SK-N-SH (cell line): ENCODE results near the gene PACSIN2. TPM values are rescaled to one million over a fixed set of nuclear protein-coding genes. Genes with fewer than 3 reads are reported as not detected.

Experiments
- CTCF ChIA-PET: fragments of 300-600, 350-600 bp; formaldehyde crosslinking; extraction: SDS; loops from one replicate; lab custom pipeline; 2021; lab: Yijun Ruan, JAX
- POLR2A ChIA-PET: fragments of 350-600 bp; sonication (Branson Sonifier 250); formaldehyde crosslinking; extraction: SDS; loops from one replicate; lab custom pipeline; 2020; ENCODE audit warnings: antibody characterized with exemption, inconsistent platforms; lab: Yijun Ruan, JAX
- DNase-seq: peaks from one replicate; pipeline ENCODE4 v3.0.0; 2012
- H2AFZ ChIP-seq: fragments of 200-600 bp; sonication (generic); 2 replicates; pipeline ENCODE4 v1.8.1; 2016; ENCODE audit warnings: antibody characterized with exemption, mild to moderate bottlenecking, low read depth
- H3F3A ChIP-seq: fragments of 200-600 bp; sonication (generic); replicated peaks from 2 replicates; pipeline ENCODE3; 2016; ENCODE audit warnings: antibody characterized with exemption, mild to moderate bottlenecking; ENCODE audit not compliant: insufficient read depth
- H3K27ac ChIP-seq, 2 experiments: fragments of 200-500 bp in 1 of 2; fragments of 200-600 bp in 1 of 2; sonication (Bioruptor generic) in 1 of 2; sonication (generic), shearing (Covaris generic) in 1 of 2; 2 replicates each; pipeline versions ENCODE4 v1.5.1 to v1.6.1; 2014 to 2016; ENCODE audit warnings: low read depth in 2 of 2, inconsistent platforms in 1 of 2, low read length in 1 of 2, mild to moderate bottlenecking in 1 of 2, mixed read lengths in 1 of 2
- H3K27me3 ChIP-seq: fragments of 200-600 bp; sonication (generic), shearing (Covaris generic); 2 replicates; pipeline ENCODE4 v1.6.1; 2016; ENCODE audit warnings: mixed run types; ENCODE audit not compliant: insufficient read depth
- H3K36me3 ChIP-seq, 2 experiments: fragments of 200-500 bp in 1 of 2; fragments of 200-600 bp in 1 of 2; sonication (Bioruptor generic) in 1 of 2; sonication (generic) in 1 of 2; replicated peaks in 1 of 2; 2 replicates each; pipeline versions ENCODE3 to v1.5.1; 2014 to 2016; ENCODE audit warnings: low read length in 1 of 2, mild to moderate bottlenecking in 1 of 2; ENCODE audit not compliant: insufficient read depth in 2 of 2, control insufficient read depth in 1 of 2
- H3K4me1 ChIP-seq, 2 experiments: fragments of 200-500 bp in 1 of 2; fragments of 200-600 bp in 1 of 2; sonication (Bioruptor generic) in 1 of 2; sonication (generic), shearing (Covaris generic) in 1 of 2; 2 replicates each; pipeline versions ENCODE4 v1.5.1 to v1.6.1; 2014 to 2016; ENCODE audit warnings: low read depth in 1 of 2, low read length in 1 of 2, mixed run types in 1 of 2; ENCODE audit not compliant: insufficient read depth in 2 of 2, control insufficient read depth in 1 of 2
- H3K4me2 ChIP-seq: fragments of 200-600 bp; sonication (generic), shearing (Covaris generic); 2 replicates; pipeline ENCODE4 v1.6.1; 2017; ENCODE audit warnings: mixed run types
- H3K4me3 ChIP-seq, 2 experiments: fragments of 200-500 bp in 1 of 2; fragments of 200-600 bp in 1 of 2; sonication (Bioruptor generic) in 1 of 2; sonication (generic), shearing (Covaris generic) in 1 of 2; 2 replicates each; pipeline versions ENCODE4 v1.5.1 to v1.8.1; 2014 to 2016; ENCODE audit warnings: low read depth in 2 of 2, inconsistent platforms in 1 of 2, low read length in 1 of 2, mild to moderate bottlenecking in 1 of 2, mixed read lengths in 1 of 2, moderate library complexity in 1 of 2
- H3K79me2 ChIP-seq: fragments of 200-600 bp; sonication (generic); 2 replicates; pipeline ENCODE4 v1.8.1; 2017; ENCODE audit warnings: mild to moderate bottlenecking; ENCODE audit not compliant: insufficient read depth
- H3K9ac ChIP-seq: fragments of 200-600 bp; sonication (generic); 2 replicates; pipeline ENCODE4 v1.6.1; 2017; ENCODE audit warnings: mixed run types
- H3K9me2 ChIP-seq: fragments of 200-600 bp; sonication (generic); 2 replicates; pipeline ENCODE4 v1.6.1; 2017; ENCODE audit warnings: mixed run types
- H3K9me3 ChIP-seq: fragments of 200-600 bp; sonication (generic); 2 replicates; pipeline ENCODE4 v1.6.1; 2017; ENCODE audit warnings: mixed run types, mild to moderate bottlenecking, moderate library complexity
- H4K20me1 ChIP-seq: fragments of 200-600 bp; sonication (generic); 2 replicates; pipeline ENCODE4 v1.6.1; 2017; ENCODE audit warnings: mild to moderate bottlenecking, mixed run types; ENCODE audit not compliant: insufficient read depth
- EP300 ChIP-seq, 2 experiments: IDR thresholded peaks; 2 replicates each; pipeline versions ENCODE4 v1.4.0 to v1.6.1; 2012; ENCODE audit warnings: borderline replicate concordance in 1 of 2, low read depth in 1 of 2, low read length in 1 of 2
- EZH2phosphoT487 ChIP-seq: fragments of 200-600 bp; sonication (generic); IDR thresholded peaks from 2 replicates; pipeline ENCODE4 v1.6.1; 2017; ENCODE audit warnings: low read depth, mixed run types, mild to moderate bottlenecking, antibody characterized with exemption, moderate library complexity, borderline replicate concordance
- FOSL2 ChIP-seq: IDR thresholded peaks from 2 replicates; pipeline ENCODE4 v1.4.0; 2012; ENCODE audit warnings: low read depth, mild to moderate bottlenecking, moderate library complexity, borderline replicate concordance
- FOXJ3 ChIP-seq: sonication (generic); formaldehyde crosslinking; IDR thresholded peaks from 2 replicates; pipeline ENCODE4 v1.5.1; 2020; ENCODE audit warnings: mild to moderate bottlenecking, missing genetic modification reagents
- FOXM1 ChIP-seq: IDR thresholded peaks from 2 replicates; pipeline ENCODE4 v1.4.0; 2012; ENCODE audit warnings: low read depth, mild to moderate bottlenecking
- GABPA ChIP-seq: IDR thresholded peaks from 2 replicates; pipeline ENCODE4 v1.4.0; 2012; ENCODE audit warnings: low read depth, mild to moderate bottlenecking
- MAX ChIP-seq: IDR thresholded peaks from 2 replicates; pipeline ENCODE4 v1.4.0; 2012; ENCODE audit warnings: low read depth
- MEF2A ChIP-seq: IDR thresholded peaks from 2 replicates; pipeline ENCODE4 v1.4.0; 2012; ENCODE audit warnings: low read depth, borderline replicate concordance
- MXI1 ChIP-seq: IDR thresholded peaks from 2 replicates; pipeline ENCODE4 v1.6.1; 2012; ENCODE audit warnings: mild to moderate bottlenecking, low read depth, low read length, improper control_type of control experiment
- NFIC ChIP-seq: IDR thresholded peaks from 2 replicates; pipeline ENCODE4 v1.4.0; 2012; ENCODE audit warnings: borderline replicate concordance
- NRF1 ChIP-seq: IDR thresholded peaks from 2 replicates; pipeline ENCODE4 v1.6.1; 2012; ENCODE audit warnings: low read depth, mild to moderate bottlenecking, low read length
- RCOR1 ChIP-seq: fragments of 150-350 bp; IDR thresholded peaks from 2 replicates; pipeline ENCODE4 v1.6.1; 2017; ENCODE audit warnings: antibody characterized with exemption, low read length
- RXRA ChIP-seq: IDR thresholded peaks from 2 replicates; pipeline ENCODE4 v1.4.0; 2012; ENCODE audit warnings: low read depth, mild to moderate bottlenecking, borderline replicate concordance
- SIN3A ChIP-seq: IDR thresholded peaks from 2 replicates; pipeline ENCODE4 v1.6.1; 2012; ENCODE audit warnings: low read depth, mild to moderate bottlenecking, low read length, moderate library complexity, borderline replicate concordance
- SMC3 ChIP-seq: IDR thresholded peaks from 2 replicates; pipeline ENCODE4 v1.6.1; 2012; ENCODE audit warnings: low read depth, low read length, improper control_type of control experiment
- TAF1 ChIP-seq: IDR thresholded peaks from 2 replicates; pipeline ENCODE4 v1.6.1; 2012; ENCODE audit warnings: low read depth, mild to moderate bottlenecking, low read length, moderate library complexity, borderline replicate concordance
- USF1 ChIP-seq: IDR thresholded peaks from 2 replicates; pipeline ENCODE4 v1.4.0; 2012; ENCODE audit warnings: low read depth, borderline replicate concordance
- WGBS: methylation state at CpG from one replicate; pipeline ENCODE4 v1.1.6; 2017; ENCODE audit warnings: low lambda C conversion rate; 5-methylcytosine and 5-hydroxymethylcytosine counted together
- polyA plus RNA-seq, 3 experiments: library from polyadenylated mRNA; depleted of rRNA; stranded (reverse); fragments of >200 nt; gene quantifications; 2 replicates each; pipeline ENCODE4 v1.2.3, GENCODE V29; 2012
- TF ChIP-seq, protein P1 (sequence below): fragments of 150-350 bp; IDR thresholded peaks from 2 replicates; pipeline ENCODE4 v1.6.1; 2016; ENCODE audit warnings: mild to moderate bottlenecking, low read depth, low read length
- TF ChIP-seq, protein P2 (sequence below): IDR thresholded peaks from 2 replicates; pipeline ENCODE4 v1.6.1; 2012; ENCODE audit warnings: mild to moderate bottlenecking, low read depth, low read length, moderate library complexity
- TF ChIP-seq, protein P3 (sequence below): fragments of 200-600 bp; sonication (generic); IDR thresholded peaks from 2 replicates; pipeline ENCODE4 v1.6.1; 2017; ENCODE audit warnings: antibody characterized with exemption, mild to moderate bottlenecking, moderate library complexity

Gene PACSIN2
- polyA plus RNA-seq, 1 of the 3 experiments (the other 2 are of a cell fraction), result 60.5 TPM

- Histone ChIP-seq H3K9me3 (no peaks in the 10 kb centered on the region), H3K9me2 (no peaks in the 10 kb centered on the region), H3K27ac (no peak overlapping the region), H3K79me2 (peaks cover 97% of the 10 kb centered on the region), H2AFZ (no peak overlapping the region), H3K27me3 (no peaks in the 10 kb centered on the region), H3K4me1 (peaks cover 12 to 25% of the 10 kb centered on the region in 2 experiments; a peak in 2 of 4 replicates), H3K9ac (no peak overlapping the region), H3K4me3 (no peak overlapping the region), H3K4me2 (no peak overlapping the region), H3F3A (no peaks in the 10 kb centered on the region), H3K36me3 (no peaks in the 10 kb centered on the region), H4K20me1 (peaks cover 15% of the 10 kb centered on the region)
- no peak for DNase-seq
- ChIA-PET CTCF (no interaction called here), POLR2A (no interaction called here)
- TF ChIP-seq NRF1, result no peak
- TF ChIP-seq USF1, result no peak
- TF ChIP-seq GABPA, result no peak
- TF ChIP-seq NFIC, result no peak
- no peak for TF ChIP-seq SMC3
- no peak for TF ChIP-seq FOXM1
- TF ChIP-seq, protein P1, sequence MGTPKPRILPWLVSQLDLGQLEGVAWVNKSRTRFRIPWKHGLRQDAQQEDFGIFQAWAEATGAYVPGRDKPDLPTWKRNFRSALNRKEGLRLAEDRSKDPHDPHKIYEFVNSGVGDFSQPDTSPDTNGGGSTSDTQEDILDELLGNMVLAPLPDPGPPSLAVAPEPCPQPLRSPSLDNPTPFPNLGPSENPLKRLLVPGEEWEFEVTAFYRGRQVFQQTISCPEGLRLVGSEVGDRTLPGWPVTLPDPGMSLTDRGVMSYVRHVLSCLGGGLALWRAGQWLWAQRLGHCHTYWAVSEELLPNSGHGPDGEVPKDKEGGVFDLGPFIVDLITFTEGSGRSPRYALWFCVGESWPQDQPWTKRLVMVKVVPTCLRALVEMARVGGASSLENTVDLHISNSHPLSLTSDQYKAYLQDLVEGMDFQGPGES, result no peak
- TF ChIP-seq EP300 (IDR thresholded peaks at IDR 0.05; ENCODE audit: borderline replicate concordance in 1 of 2, low read depth in 1 of 2, low read length in 1 of 2), result no peak
- TF ChIP-seq RXRA, result no peak
- no peak for TF ChIP-seq MEF2A
- TF ChIP-seq FOXJ3 (CRISPR knock-in tag), result no peak
- no peak for TF ChIP-seq MAX
- TF ChIP-seq SIN3A, result no peak
- no peak for TF ChIP-seq EZH2phosphoT487
- TF ChIP-seq TAF1, result no peak
- TF ChIP-seq, protein P2, sequence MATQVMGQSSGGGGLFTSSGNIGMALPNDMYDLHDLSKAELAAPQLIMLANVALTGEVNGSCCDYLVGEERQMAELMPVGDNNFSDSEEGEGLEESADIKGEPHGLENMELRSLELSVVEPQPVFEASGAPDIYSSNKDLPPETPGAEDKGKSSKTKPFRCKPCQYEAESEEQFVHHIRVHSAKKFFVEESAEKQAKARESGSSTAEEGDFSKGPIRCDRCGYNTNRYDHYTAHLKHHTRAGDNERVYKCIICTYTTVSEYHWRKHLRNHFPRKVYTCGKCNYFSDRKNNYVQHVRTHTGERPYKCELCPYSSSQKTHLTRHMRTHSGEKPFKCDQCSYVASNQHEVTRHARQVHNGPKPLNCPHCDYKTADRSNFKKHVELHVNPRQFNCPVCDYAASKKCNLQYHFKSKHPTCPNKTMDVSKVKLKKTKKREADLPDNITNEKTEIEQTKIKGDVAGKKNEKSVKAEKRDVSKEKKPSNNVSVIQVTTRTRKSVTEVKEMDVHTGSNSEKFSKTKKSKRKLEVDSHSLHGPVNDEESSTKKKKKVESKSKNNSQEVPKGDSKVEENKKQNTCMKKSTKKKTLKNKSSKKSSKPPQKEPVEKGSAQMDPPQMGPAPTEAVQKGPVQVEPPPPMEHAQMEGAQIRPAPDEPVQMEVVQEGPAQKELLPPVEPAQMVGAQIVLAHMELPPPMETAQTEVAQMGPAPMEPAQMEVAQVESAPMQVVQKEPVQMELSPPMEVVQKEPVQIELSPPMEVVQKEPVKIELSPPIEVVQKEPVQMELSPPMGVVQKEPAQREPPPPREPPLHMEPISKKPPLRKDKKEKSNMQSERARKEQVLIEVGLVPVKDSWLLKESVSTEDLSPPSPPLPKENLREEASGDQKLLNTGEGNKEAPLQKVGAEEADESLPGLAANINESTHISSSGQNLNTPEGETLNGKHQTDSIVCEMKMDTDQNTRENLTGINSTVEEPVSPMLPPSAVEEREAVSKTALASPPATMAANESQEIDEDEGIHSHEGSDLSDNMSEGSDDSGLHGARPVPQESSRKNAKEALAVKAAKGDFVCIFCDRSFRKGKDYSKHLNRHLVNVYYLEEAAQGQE, result no peak
- no peak for TF ChIP-seq RCOR1
- TF ChIP-seq, protein P3, sequence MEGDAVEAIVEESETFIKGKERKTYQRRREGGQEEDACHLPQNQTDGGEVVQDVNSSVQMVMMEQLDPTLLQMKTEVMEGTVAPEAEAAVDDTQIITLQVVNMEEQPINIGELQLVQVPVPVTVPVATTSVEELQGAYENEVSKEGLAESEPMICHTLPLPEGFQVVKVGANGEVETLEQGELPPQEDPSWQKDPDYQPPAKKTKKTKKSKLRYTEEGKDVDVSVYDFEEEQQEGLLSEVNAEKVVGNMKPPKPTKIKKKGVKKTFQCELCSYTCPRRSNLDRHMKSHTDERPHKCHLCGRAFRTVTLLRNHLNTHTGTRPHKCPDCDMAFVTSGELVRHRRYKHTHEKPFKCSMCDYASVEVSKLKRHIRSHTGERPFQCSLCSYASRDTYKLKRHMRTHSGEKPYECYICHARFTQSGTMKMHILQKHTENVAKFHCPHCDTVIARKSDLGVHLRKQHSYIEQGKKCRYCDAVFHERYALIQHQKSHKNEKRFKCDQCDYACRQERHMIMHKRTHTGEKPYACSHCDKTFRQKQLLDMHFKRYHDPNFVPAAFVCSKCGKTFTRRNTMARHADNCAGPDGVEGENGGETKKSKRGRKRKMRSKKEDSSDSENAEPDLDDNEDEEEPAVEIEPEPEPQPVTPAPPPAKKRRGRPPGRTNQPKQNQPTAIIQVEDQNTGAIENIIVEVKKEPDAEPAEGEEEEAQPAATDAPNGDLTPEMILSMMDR, result no peak
- no peak for TF ChIP-seq FOSL2
- TF ChIP-seq MXI1, result no peak
- 100% methylated on average over 1 of the region's 4 CpGs for WGBS
Measured at GRCh38 chr22:43008509-43008908, 6.4 kb downstream of the PACSIN2 start.
